ENCODE data around the gene MED16.

DNA sequence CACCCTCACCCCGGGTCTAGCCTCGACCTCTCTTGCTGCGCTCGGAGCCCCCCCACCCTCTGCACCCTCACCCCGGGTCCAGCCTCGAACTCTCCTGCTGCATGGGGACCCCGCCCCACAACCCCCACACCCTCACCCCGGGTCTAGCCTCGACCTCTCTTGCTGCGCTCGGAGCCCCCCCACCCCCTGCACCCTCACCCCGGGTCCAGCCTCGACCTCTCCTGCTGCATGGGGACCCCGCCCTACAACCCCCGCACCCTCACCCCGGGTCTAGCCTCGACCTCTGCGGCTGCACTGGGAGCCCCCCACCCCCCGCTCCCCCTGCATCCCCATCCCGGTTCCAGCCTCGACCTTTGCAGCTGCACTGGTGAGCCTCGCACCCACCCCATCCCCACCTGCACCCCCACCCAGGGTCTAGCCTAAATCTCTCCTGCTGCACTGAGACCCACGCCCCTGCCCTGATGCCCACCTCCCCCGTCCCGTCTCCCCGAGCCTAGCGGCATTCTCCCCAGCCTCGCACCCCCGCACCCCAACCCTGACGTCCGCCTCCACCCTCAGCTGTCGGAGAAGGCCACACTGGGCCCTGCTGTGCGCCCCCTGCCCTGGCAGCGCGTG is 31.7 kb downstream of the MED16 start:
- TF ChIP-seq CTCF (IDR thresholded peaks at IDR 0.05) (no peak), POLR2A (IDR thresholded peaks at IDR 0.05) (no peak), EP300 (IDR thresholded peaks at IDR 0.05) (no peak)

All from suprapubic skin (tissue), 3 donors.